Activated T-helper 9 cell treated with anti-CD3 and anti-CD28 coated beads, Interleukin-2, amount 50 U/mL, for 16 hours (primary cell): ENCODE data around the gene HELZ.
A peak's percentile ranks its signal among the peaks of the same experiment; 100 is the strongest.

Experiments
- DNase-seq: peaks from one replicate; pipeline ENCODE4 v3.0.0-alpha.2; 2020; ENCODE audit warnings: low read depth

Gene HELZ

GRCh38 chr17:67194134-67194533, 50.9 kb downstream of the HELZ start:
- no peak for DNase-seq

GRCh38 chr17:67187927-67188326, 57.1 kb downstream of the HELZ start:
- DNase-seq, result no peak

DNA sequence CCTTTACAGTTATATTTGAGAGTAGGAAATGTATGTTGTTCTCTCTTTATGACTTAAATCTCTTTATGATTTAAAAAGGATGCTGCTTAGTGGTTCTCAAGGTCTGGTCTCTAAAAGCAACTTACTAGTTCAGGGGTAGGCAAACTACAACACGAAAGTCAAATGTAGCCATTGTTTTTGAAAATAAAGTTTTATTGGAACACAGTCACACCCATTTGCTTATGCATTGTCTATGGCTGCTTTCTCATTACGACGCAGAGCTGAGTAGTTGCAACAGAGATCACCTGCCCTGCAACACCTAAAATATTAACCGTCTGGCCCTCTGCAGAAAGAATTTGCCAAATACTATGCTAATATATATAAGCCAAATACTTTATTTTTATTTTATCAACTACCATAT, 58.2 kb downstream of the HELZ start:
- no peak for DNase-seq

- DNase-seq, result no peak
Observed at GRCh38 chr17:67183531-67183930, 61.5 kb downstream of the HELZ start.

DNA sequence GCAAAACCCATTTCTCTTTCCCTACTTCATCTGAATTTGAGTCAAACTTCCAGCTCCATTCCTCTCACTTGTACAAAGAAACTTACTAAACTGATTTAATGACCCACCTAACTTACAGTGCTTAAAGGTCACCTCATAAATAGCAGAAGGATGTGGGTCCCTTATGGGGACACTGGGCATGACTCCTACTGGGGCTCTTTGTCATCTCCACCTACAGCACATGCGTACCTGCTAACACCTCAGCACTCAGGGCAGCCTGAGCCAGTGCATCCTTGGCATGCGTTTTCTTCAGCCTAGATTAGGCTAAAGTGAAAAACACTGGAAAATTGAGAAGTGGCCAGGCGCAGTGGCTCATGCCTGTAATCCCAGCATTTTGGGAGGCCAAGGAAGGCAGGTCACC, 63.2 kb downstream of the HELZ start:
- DNase-seq, result no peak

GRCh38 chr17:67180275-67180674, 64.7 kb downstream of the HELZ start:
- no peak for DNase-seq

DNA sequence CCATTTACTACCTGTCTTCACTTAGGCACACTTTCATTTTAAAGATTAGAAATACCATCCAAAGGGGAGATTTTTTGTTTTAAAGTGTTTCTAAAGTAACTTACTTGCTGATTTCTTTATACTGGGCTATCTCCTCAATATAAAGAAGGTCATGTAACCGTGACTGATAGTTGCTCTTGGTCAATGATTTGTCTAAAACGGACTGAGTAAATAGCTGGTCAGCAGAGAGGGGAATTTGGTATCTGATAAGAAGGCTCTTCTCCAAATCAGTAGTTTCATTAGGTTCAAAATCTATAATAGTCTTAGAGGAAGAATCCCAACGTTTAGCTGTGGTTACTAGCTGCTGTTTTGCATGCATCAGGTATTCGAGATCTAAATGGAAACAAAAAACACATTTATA, 66.4 kb downstream of the HELZ start:
- DNase-seq, result no peak

- no peak for DNase-seq
Observed at GRCh38 chr17:67177732-67178131, 67.3 kb downstream of the HELZ start.

GRCh38 chr17:67174190-67174589, 70.8 kb downstream of the HELZ start:
- DNase-seq, result no peak

- DNase-seq, result no peak
Observed at GRCh38 chr17:67171560-67171959, 73.4 kb downstream of the HELZ start.

- DNase-seq, result no peak
Observed at GRCh38 chr17:67168496-67168895, 76.5 kb downstream of the HELZ start.

- no peak for DNase-seq
Observed at GRCh38 chr17:67165201-67165600, 79.8 kb downstream of the HELZ start.

DNA sequence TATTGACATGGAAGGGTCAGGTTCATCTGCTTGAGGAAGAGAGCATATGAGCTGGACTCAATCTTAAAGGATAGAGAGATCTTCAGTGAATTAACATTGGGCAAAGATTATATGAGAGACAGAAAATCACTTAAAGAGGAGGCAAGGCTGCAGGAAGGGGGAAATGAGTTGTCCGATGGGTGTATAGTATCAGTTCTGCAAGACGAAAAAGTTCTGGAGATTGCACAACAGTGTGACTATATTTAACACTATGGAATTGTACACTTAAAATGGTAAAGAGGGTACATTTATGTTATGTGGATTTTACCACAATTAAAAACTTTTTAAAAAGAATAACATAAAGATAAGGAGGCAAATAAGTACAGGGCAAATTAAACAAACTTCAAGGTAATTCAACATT, 80.7 kb downstream of the HELZ start:
- no peak for DNase-seq

DNA sequence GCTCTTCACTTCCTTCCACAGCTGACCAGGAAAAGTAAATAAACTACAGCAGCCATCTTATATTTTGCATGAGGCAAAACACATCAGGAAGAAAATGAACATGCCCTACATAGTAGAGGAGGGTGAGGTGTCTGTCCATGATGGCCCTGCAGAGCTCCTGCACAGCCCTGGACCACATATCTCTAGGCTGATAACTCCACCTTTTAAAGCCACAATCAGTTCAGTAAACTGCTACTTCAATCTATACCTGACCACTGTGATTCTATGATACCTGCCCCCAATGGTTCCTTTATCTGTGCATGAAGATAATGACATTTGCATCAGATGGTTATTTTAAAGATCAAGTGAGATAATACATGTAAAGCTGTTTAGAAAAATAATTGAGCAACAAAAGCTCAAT, 82.2 kb downstream of the HELZ start:
- DNase-seq, result no peak

- DNase-seq, result no peak
Observed at GRCh38 chr17:67161573-67161972, 83.4 kb downstream of the HELZ start.

DNA sequence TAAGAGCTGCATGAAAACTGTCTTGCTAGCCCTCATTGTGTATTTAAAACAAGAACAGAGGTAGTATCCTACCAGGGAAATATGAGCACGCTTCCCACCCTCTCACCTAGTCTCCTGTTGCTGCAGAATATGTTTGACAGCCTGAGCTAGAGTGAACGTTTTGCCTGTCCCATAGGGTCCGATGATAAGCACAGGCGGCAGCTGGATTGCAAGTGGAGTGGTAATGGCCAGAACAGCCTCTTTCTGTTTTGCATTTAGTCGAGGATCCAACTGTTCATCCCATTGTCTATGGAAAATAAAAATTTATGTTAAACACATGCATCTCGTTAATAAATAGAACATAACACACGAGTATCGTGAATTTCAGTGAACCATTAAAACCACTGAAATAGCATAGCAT, 84.2 kb downstream of the HELZ start:
- no peak for DNase-seq

DNA sequence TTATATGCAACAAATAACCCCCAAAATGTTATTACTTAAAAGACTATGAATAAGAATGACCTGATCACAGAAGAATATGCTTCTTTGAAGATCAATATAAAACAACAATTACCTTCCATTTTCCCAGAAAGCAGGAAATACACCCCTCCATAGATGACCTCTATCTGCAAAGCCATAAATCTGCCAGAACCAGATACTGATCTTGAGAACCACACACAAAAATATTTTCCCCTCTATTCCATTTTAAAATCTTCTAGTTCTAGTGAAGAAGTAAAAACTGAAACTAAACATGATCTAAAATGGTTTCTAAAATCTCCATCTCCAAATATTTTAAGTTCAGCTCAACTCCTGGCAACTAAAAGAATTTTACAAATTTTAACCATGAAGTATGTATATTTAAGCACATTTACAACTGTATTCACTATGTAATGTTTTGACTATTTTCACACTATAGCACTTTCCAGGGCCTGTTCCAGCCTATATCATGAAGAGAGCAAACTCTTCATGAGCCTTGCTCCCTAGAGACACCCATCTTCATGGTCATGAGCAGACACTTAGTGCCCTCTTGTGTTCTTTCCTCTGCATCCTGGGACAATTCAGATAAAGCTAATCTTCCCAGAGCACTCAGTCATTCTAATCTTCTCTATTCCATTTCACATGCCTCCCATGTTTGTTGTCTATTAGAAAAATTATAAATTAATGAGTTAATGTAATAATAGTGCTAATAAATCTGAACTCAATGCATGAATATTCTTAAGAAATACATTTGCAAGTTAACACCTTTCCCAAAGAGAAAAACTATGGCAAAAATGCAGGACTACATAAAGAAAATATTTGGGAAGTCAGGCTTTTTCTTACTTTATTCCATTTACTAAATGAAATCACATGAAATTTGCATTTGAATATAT, 87.0 kb downstream of the HELZ start:
- no peak for DNase-seq

GRCh38 chr17:67156269-67157199, 88.5 kb downstream of the HELZ start:
- DNase-seq, result peak; percentile 1

GRCh38 chr17:67152824-67153223, 92.2 kb downstream of the HELZ start:
- DNase-seq, result no peak

DNA sequence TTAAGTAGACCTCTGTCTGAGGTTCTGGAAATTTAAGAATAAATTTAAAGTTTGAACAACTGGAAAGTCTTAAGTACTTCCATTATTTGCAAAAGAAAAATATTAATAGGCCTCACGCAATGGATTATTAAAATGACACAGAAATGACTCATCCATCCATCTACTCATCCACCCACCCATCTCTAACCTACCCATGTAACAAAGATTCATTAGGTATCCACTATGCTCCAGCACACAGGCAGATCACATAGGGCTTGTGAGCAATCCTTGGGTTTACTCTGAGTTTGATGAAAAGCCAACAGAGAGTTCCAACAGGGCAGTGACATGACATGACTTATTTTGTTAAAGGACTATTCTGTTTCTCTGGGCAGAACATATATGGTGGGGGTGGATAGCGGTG, 93.3 kb downstream of the HELZ start:
- no peak for DNase-seq

DNA sequence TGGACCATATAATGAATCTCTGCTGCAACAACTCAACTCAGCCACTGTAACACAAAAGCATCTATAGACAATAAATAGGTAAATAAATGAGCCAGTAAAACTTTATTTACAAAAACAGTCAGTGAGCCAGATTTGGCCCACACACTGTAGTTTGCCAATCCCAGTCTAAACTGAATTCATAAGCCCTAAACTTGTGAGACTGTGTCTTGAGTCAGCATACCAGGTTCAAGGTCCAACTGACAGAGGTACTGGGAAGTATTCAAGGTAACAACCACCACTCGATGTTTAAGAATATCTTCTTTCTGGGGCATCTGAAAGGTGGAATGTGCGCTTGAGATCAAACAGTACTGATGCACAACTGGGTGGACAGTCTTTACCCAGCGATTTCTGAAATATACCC, 94.2 kb downstream of the HELZ start:
- DNase-seq, result no peak

- no peak for DNase-seq
Observed at GRCh38 chr17:67148352-67148751, 96.6 kb downstream of the HELZ start.

DNA sequence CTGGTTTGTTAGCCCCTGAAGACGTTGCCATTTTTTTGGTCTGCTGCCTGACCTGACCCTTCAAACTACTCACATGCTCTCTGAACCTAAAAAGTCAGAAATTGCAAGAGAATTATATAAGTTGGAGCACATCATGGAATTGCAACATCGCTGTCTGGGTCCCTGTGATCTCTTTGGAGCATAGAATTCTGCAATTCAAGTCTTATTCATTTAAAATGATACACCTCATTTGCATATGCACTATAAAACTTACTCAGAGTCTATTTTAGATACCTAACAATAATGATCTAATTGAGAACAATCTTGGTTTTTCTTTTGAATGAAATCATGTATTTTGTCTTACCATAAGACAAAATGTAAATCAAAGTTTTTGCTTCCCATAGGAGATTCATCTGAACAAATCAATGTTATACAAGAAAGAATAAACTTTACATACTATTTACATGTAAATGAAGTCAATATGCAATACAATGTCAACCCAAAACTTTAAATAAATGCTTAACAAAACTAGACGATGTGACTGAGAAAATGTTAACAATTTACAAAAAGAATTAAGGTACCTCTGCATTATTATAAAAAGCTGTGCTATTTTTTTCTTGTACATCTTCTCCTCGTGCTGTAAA, 99.7 kb downstream of the HELZ start:
- DNase-seq, result no peak
